Left ventricle myocardium superior (tissue), 1 donor: ENCODE results near the gene TWF2. TPM values are rescaled to one million over a fixed set of nuclear protein-coding genes. Genes with fewer than 3 reads are reported as not detected.
A peak's percentile ranks its signal among the peaks of the same experiment; 100 is the strongest.

Source experiments
- ATAC-seq: fragments of 200-7000 bp; cut with Tn5 transposase; one replicate; pipeline ENCODE4 v1.9.1; 2020; ENCODE audit warnings: mild to moderate bottlenecking, moderate library complexity
- DNase-seq: peaks from one replicate; pipeline ENCODE4 v3.0.0-alpha.2; 2020
- intact Hi-C: fragments of 100-400 bp; cut with micrococcal nuclease; formaldehyde crosslinking; loops from one replicate; pipeline ENCODE4 v1.11.0; 2022
- total RNA-seq: library from RNA; stranded (reverse); fragmentation: NEBNext Ultra II Directional; extraction: Animal tissue kit (Norgen Biotek cat#: 25700); gene quantifications from one replicate; pipeline ENCODE4 v1.2.1, GENCODE V29; 2021
- donor health status: DM: no; HTN: yes; CAD: no; lungs with severe emphysema.

Gene TWF2
- total RNA-seq, 1 donor from 2014 or later: 103 TPM

DNA sequence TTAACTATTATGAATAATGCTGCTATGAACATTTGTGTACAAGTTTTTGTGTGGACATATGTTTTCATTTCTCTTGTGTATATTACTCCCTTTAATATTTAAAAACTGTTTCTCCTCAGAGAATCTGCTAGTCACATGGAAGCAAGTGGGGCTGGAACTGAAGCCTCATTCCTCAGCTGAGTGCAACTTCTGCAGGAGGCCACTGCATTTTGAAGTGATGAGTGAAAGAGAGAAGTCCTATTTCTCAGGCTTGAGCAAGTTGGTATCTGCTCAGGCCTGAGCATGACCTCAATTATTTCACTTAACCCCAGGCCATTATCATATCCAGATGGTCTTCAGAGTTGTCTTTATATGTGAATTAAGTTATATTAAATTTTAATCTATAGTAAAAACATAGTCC lies 25.1 kb downstream of the TWF2 start:
- no peak for DNase-seq
- ATAC-seq: no peak
- intact Hi-C loops: no loop called here

DNA sequence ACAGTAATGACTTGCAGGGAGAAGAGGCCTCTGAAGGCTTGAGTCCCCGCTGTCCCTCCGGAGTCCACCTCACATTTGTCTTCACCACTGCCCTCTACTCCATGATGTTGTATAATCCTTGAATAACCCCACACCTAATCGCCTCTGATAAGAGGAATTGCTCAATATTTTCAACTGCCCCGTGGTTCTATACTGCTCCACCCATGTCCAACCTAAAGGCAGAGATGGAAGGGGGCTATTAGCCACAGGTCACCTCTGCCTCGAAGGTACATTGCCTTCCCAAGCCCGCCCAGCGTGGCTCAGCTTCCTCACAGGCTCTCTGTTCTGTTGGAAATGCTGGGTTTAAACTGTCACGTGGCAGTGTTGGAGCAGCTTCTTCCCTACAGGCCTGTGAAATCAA lies 26.0 kb downstream of the TWF2 start:
- DNase-seq (no peak), ATAC-seq (no peak)
- intact Hi-C loops: no loop called here

DNA sequence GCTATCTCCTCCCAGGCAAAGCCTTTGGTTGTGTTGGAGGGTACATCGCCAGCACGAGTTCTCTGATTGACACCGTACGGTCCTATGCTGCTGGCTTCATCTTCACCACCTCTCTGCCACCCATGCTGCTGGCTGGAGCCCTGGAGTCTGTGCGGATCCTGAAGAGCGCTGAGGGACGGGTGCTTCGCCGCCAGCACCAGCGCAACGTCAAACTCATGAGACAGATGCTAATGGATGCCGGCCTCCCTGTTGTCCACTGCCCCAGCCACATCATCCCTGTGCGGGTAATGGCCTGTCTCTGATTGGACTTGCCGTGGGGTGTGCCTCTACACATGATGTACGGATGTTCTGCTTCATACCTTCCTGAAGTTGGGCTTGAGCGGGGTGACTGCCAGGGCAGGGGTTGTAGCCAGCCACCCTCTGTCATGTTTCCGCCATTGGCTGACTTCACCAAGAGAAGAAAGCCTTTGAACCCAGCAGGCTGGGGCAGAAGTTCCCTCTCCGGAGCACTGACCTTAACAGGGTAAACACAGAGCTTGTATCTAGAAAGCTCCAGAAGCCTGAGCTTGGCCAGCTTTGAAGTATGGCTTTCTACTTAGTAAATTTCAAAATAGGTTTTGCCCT lies 27.6 kb downstream of the TWF2 start:
- intact Hi-C loops: no loop called here
- no peak for DNase-seq
- ATAC-seq: no peak

DNA sequence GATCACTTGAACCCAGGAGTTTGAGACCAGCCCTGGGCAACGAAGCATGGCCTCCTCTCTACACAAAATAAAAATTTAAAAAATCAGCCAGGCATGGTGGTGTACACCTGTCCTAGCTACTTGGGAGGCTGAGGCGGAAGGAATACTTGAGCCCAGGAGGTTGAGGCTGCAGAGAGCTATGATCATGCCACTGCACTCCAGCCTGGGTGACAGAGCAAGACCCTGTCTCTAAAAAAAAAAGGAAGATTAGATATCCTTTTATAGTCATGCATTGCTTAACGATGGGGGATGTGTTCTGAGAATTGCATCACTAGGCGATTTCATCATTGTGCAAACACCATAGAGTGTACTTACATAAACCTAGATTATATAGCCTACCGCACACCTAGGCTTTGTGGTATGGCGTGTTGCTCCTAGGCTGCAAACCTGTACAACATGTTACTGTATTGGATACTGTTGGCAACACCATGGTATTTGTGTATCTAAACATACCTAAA lies 28.4 kb downstream of the TWF2 start:
- ATAC-seq: no peak
- DNase-seq: no peak
- intact Hi-C loops: no loop called here

DNA sequence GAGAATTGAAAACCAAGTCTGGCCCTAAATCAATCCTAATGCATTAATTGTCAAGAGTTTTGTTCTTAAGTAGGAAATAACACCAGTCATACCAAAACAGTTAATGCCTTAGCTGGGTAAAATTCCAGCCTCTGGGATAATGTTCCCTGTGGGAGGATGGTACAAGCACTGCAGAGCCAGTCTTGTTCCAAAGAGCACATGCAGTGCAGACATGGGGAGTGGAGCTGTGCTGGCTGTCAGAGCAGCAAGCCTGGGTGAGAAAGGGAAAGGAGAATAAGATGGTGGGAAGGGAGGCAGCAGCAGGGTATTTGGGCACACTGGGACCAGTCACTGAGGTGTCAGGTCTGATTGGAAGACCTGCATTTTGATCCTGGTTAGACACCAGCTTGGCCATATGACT lies 28.9 kb downstream of the TWF2 start:
- ATAC-seq (no peak), DNase-seq (no peak)
- intact Hi-C loops: no loop called here

DNA sequence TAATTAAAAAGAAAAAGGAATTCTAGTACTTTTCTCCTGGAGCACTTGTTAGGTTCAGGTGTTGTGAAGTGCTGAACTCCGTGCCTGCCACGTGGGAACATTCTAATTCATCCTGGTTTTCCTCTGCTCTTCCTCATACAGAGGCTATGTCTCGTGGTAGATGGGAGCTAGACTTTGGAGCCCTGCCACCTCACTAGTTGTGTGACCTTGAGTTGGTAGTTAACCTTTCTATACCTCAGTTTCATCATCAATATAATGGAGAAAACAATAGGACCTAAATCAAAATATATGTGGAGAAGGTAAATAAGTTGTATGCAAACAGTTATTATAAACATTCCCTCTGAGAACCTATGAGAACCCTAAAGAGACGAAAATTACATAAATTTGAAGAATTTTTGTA lies 30.4 kb downstream of the TWF2 start:
- no peak for ATAC-seq
- intact Hi-C loops: no loop called here
- no peak for DNase-seq

DNA sequence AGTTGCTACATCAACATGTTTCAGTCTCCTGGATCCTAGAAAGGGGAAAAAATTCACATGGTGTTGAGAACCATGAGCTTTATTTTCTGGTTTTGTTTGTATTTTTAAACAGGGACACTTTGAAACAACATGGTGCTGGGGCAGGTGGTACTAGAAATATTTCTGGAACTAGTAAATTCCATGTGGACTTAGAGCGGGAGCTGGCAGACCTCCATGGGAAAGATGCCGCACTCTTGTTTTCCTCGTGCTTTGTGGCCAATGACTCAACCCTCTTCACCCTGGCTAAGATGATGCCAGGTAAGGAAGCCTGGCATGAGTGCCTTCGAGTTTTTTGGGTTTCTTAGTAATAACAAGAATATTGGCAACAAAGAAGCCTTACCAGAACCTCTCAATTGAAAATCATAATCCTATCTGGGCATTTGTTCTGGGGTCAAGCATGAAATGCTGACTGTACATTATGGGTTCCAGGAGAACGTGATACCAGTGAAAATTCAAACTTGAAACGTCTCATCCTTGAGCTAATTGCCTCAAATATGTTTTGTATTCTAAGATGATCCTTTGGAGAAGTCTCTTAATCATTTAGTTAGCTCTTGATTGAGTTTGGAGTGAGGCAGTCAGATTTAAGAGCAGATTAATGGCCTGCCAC lies 33.1 kb downstream of the TWF2 start:
- intact Hi-C loops: no loop called here
- ATAC-seq: no peak

DNA sequence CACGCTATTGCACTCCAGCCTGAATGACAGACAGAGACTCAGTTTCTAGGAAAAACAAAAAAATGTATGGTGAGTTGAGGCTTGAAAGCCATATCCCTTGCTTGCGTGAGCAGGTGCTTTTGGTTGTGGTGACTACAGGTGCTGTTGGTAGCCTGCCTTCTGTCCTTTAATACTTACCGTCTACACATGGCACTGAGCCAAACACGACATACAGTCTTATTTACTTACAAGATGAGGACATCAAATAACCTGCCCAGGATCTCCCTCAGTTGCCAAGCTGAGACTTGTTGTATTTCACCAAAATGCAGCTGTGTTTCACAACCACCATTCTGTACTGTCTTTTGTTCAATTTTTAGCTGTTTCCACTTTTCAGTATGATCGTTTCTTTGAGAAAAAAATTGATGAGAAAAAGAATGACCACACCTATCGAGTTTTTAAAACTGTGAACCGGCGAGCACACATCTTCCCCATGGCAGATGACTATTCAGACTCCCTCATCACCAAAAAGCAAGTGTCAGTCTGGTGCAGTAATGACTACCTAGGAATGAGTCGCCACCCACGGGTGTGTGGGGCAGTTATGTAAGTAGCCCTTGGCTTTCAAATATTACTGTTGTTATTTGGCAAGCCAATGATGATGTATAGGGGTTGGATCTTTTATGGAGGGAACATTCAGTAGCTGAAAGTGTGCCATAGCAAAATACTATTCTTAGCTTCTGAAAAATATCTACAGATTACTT lies 34.5 kb downstream of the TWF2 start:
- intact Hi-C loops: no loop called here
- DNase-seq (no peak), ATAC-seq (no peak)

More for the DNA sequence above, 33.1 kb downstream of the TWF2 start:
- DNase-seq: no peak

DNA sequence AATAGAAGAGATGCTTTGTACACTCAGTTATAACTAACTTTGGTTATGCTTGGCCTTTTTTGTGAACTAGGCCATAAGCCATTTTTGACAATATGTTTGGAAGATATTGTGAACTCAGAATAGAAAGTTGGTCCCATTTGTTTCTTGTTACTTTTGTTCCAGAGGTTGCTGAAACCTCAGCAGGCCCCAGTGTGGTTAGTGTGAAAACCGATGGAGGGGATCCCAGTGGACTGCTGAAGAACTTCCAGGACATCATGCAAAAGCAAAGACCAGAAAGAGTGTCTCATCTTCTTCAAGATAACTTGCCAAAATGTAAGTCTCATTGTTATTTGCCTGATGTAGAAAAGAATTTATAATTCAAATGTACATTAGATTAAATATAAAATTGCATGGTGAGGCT lies 35.3 kb downstream of the TWF2 start:
- intact Hi-C loops: no loop called here
- DNase-seq (no peak), ATAC-seq (no peak)

DNA sequence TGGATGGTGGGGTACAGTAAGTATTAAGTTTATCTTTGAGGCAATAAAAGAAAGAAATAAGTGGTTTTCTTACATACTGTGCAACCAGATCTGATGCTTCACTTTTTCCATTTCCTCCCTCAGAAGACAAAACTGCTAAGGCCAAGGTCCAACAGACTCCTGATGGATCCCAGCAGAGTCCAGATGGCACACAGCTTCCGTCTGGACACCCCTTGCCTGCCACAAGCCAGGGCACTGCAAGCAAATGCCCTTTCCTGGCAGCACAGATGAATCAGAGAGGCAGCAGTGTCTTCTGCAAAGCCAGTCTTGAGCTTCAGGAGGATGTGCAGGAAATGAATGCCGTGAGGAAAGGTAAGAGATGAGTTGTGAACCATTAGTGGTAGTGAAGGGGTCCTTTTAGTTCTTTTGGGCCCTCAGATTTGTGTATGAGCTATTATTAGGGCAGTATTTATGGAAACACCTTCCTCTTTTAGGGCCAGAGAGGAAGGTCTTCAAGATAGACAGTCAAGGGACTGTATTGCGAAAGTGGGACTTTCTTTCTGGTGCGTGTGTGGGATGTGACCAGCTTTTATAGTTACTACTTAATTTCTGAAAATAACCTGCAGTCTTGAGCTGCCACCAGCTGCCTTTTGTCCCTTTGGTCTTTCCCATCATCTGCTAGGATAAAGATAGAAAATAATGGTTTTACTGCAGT lies 36.4 kb downstream of the TWF2 start:
- DNase-seq: no peak
- intact Hi-C loops: no loop called here
- ATAC-seq: no peak

DNA sequence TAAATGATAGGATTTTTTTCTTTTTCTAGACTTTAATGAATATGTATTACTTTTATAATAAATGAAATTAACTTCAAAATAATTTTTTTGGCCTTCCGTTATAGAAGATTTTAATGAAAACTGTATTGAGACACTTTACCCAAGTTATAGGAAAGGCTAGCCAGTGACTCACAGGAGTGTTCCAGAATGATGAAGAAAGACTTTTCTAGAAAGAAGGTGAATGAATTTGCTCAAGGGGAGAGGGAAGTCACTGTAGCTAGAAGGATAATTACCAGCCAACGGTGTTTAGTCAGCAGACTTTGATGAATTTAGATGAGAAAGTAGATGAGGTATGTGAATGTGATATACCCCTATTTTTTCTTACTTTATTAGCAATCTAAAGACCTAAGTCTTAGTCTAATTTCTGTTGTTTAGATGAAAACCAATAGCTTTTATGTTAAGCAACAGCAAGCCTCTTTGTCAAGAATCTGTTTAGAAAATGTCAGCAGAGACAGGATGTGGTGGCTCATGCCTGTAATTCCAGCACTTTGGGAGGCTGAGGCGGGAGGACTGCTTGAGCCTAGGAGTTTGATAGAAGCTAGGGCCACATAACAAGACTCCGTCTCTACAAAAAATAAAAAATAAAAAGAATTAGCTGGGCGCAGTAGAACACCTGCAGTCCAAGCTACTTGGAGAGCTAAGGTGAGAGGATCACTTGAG lies 37.8 kb downstream of the TWF2 start:
- ATAC-seq (no peak), DNase-seq (no peak)
- intact Hi-C loops: no loop called here

DNA sequence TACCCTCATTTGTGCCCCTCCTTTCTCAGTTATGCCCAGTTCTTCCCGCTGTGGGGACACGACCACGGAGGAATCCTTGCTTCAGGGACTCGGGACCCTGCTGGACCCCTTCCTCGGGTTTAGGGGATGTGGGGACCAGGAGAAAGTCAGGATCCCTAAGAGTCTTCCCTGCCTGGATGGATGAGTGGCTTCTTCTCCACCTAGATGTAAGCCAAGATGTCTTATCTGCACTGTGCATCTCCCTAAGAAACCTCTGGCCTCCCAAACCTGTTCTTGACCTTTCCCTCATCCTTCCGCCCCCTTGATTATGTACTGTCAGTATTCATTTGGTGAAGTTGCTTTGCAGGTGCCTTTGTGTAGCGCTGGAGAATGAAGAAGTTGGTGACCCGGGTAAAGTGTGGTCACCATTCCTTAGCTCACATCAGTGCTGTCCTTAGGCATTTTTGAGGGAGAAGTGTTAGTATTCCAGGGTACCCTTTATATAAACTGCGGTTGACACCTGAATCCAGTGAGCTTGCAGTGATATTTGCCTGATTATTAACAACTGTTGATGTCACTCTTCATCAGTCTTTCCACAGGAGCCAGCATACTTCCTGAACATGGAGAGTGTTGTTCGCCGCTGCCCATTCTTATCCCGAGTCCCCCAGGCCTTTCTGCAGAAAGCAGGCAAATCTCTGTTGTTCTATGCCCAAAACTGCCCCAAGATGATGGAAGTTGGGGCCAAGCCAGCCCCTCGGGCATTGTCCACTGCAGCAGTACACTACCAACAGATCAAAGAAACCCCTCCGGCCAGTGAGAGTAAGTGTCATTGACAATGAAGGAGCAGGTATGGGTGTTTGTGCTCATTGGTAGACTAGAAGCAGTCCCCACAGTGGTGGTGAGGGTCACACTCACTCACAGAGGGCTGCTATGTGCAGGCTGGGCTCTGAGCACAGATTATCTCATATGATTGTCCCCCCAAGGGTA lies 40.0 kb downstream of the TWF2 start:
- no peak for ATAC-seq
- no peak for DNase-seq
- intact Hi-C loops: no loop called here

DNA sequence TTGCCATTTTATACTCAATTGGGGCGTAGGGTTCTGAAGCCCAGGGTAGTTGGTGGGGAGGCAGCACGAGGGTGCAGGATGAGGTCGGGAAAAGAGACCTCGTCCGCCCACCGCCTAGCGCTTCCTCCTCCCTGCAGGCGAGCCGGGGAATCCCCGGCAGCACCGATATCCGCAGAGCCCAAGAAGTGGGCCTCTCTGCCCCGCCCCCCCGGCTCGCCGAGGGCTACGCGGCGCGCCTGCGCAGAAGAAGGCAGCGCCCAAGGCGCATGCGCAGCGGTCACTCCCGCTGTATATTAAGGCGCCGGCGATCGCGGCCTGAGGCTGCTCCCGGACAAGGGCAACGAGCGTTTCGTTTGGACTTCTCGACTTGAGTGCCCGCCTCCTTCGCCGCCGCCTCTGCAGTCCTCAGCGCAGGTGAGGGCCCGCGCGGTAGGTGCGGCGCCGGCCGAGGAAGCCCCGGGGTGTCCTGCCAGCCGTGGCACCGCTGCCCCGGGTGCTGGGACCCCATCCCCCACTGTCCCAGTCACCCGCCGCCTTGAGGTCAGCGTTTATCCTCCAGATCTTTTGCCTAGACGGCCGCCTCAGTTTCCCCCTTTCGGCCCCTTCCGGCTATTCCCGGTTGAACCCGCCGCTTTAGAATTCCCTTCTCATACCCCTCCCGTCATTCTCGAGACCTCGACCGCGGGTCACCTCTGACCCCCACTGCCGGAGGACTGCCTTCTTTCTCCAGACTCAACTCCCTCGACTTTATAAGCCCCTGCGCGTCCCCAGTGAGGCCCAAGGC lies 40.9 kb downstream of the TWF2 start, which contains the start of gene ALAS1:
Gene ALAS1 (plus strand): TSS at position 319 of the 784 bp plus-strand sequence. CDS start 1,082 bp downstream, outside the sequence.
- DNase-seq: peak; percentile 98
- intact Hi-C loops: no loop called here
- ATAC-seq: peak; percentile 86

DNA sequence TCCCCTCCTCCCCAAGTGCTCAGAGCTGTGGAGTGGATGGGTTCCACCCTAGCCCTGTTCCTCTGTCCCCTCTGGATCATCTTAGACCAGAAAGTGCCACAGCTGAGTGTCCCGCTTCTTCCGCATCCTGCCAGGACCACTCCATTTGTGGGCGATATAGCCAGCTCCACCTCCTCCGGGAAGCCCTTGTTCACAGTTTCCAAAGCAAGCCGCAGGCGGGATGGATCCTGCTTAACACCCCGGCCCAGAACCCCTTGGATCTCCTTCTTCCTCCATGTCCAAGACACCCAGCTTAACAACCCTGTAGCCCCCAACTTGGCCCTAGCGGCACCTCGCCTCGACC lies 41.5 kb downstream of the TWF2 start:
- intact Hi-C loops: no loop called here
- ATAC-seq: peak; percentile 2
- no peak for DNase-seq

DNA sequence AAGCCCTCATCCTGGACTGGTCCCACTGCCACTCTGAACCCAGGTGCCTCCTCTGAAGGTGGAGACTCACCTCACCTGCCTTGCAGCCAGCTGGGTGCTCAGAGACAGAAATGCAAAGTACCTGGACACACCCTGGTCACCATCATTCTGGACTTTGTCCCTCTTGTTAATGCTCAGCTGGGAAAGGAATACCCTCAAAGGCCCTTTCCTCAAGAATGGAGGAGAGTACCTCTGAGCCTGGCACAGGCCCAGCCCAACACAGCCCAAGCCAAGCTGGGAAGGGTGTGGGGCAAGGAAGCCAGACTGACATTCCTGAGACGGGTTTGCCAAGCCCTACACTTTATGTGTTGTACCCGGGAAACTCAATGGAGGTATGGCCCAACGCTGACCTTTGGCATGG lies 42.0 kb downstream of the TWF2 start:
- no peak for DNase-seq
- intact Hi-C loops: no loop called here
- peak; percentile 1 for ATAC-seq

DNA sequence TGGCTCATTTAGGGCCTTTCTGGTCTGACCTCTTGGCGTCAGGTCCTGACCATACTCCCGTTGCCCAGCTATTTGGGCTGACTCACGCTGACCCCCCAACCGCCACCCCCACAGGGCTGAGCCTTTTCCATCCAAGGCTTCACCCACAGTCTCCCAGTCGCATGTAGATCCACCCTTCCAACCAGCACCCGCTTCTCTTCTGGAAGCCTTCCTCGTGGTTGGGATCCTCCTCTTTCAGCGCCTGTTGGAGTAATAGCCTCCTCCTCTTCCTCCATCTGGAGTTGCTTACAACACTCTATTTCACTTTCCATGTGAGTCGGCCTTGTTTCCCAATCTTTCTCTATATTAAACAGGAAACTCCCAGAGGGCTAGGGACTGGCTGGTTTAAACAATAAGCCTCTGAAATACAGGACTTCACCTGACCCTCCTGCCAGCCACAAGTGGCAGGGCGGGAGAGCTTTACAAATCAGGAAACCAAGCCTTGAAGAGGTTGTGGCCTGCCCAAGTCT lies 43.1 kb downstream of the TWF2 start:
- DNase-seq: no peak
- intact Hi-C loops: no loop called here
- peak; percentile 5 for ATAC-seq

DNA sequence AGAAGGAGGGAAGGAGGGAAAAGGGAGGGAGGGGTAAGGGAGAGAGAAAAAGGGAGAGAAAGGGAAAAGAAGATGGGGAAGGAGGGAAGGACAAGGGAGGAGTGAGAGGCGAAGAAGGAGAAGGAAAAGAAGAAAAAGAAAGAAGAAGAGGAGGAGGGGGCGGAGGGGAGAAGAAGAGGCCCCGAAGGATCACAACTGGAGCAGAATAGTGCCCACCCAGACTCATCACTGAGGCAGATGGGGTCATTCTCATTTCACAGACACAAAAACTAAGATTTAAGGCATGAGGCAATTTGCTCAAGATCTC lies 43.7 kb downstream of the TWF2 start:
- no peak for DNase-seq
- intact Hi-C loops: no loop called here
- no peak for ATAC-seq
